HEK293 (cell line): ENCODE results near the gene TM7SF2.
A peak's percentile ranks its signal among the peaks of the same experiment; 100 is the strongest.

Experiments used
- GLI4 ChIP-seq: fragments of 450-650 bp; formaldehyde crosslinking; IDR thresholded peaks from 2 replicates; pipeline ENCODE4 v1.5.1; 2016; ENCODE audit warnings: missing biosample characterization, missing genetic modification characterization
- GLIS1 ChIP-seq: fragments of 450-650 bp; formaldehyde crosslinking; IDR thresholded peaks from 2 replicates; pipeline ENCODE4 v1.5.1; 2016; ENCODE audit warnings: missing biosample characterization, missing genetic modification characterization
- IKZF3 ChIP-seq: fragments of 450-650 bp; IDR thresholded peaks from 2 replicates; pipeline ENCODE4 v1.5.0; 2018; ENCODE audit warnings: missing biosample characterization, mild to moderate bottlenecking, missing genetic modification characterization, moderate library complexity
- KLF10 ChIP-seq: fragments of 450-650 bp; IDR thresholded peaks from 2 replicates; pipeline ENCODE4 v1.5.1; 2018; ENCODE audit warnings: missing biosample characterization, mild to moderate bottlenecking, missing genetic modification characterization
- KLF17 ChIP-seq: fragments of 450-650 bp; formaldehyde crosslinking; IDR thresholded peaks from 2 replicates; pipeline ENCODE4 v1.5.1; 2016; ENCODE audit warnings: missing biosample characterization, missing genetic modification characterization
- OVOL3 ChIP-seq: fragments of 450-650 bp; formaldehyde crosslinking; IDR thresholded peaks from 2 replicates; pipeline ENCODE4 v1.5.1; 2016; ENCODE audit warnings: missing biosample characterization, missing genetic modification characterization
- PRDM1 ChIP-seq: fragments of 450-650 bp; formaldehyde crosslinking; IDR thresholded peaks from 2 replicates; pipeline ENCODE4; 2016; ENCODE audit warnings: missing biosample characterization, missing genetic modification characterization
- SP2 ChIP-seq: fragments of 450-650 bp; formaldehyde crosslinking; IDR thresholded peaks from 2 replicates; pipeline ENCODE4 v1.5.1; 2016; ENCODE audit warnings: missing biosample characterization, missing genetic modification characterization
- TRIM28 ChIP-seq: IDR thresholded peaks from 2 replicates; pipeline ENCODE4 v1.6.1; 2011; ENCODE audit warnings: low read length, control low read depth, borderline replicate concordance
- ZBTB17 ChIP-seq: fragments of 450-650 bp; formaldehyde crosslinking; IDR thresholded peaks from 2 replicates; pipeline ENCODE4 v1.5.1; 2016; ENCODE audit warnings: missing biosample characterization, missing genetic modification characterization
- ZBTB20 ChIP-seq: fragments of 450-650 bp; formaldehyde crosslinking; IDR thresholded peaks from 2 replicates; pipeline ENCODE4 v1.5.1; 2016; ENCODE audit warnings: missing biosample characterization, missing genetic modification characterization
- ZEB2 ChIP-seq: fragments of 450-650 bp; formaldehyde crosslinking; IDR thresholded peaks from 2 replicates; pipeline ENCODE4 v1.5.1; 2016; ENCODE audit warnings: missing biosample characterization, missing genetic modification characterization
- ZFHX2 ChIP-seq: fragments of 450-650 bp; formaldehyde crosslinking; conservative IDR thresholded peaks from 2 replicates; pipeline ENCODE4 v1.5.1; 2016; ENCODE audit warnings: missing biosample characterization, missing genetic modification characterization
- ZFP3 ChIP-seq: fragments of 450-650 bp; formaldehyde crosslinking; IDR thresholded peaks from 2 replicates; pipeline ENCODE4 v1.5.1; 2016; ENCODE audit warnings: low read depth, missing biosample characterization, missing genetic modification characterization
- ZNF23 ChIP-seq: fragments of 450-650 bp; formaldehyde crosslinking; IDR thresholded peaks from 2 replicates; pipeline ENCODE4 v1.5.1; 2016; ENCODE audit warnings: missing biosample characterization, missing genetic modification characterization, borderline replicate concordance
- ZNF26 ChIP-seq: fragments of 450-650 bp; formaldehyde crosslinking; IDR thresholded peaks from 2 replicates; pipeline ENCODE4 v1.5.1; 2016; ENCODE audit warnings: missing biosample characterization, missing genetic modification characterization
- ZNF335 ChIP-seq: fragments of 450-650 bp; formaldehyde crosslinking; conservative IDR thresholded peaks from 2 replicates; pipeline ENCODE4 v1.5.1; 2016; ENCODE audit warnings: missing biosample characterization, missing genetic modification characterization
- ZNF391 ChIP-seq: fragments of 450-650 bp; formaldehyde crosslinking; IDR thresholded peaks from 2 replicates; pipeline ENCODE4 v1.5.1; 2016; ENCODE audit warnings: low read depth, missing biosample characterization, missing genetic modification characterization, borderline replicate concordance
- ZNF518A ChIP-seq: fragments of 450-650 bp; formaldehyde crosslinking; conservative IDR thresholded peaks from 2 replicates; pipeline ENCODE4 v1.5.1; 2016; ENCODE audit warnings: low read depth, missing biosample characterization, missing genetic modification characterization
- ZNF555 ChIP-seq: fragments of 450-650 bp; formaldehyde crosslinking; conservative IDR thresholded peaks from 2 replicates; pipeline ENCODE4 v1.5.1; 2017; ENCODE audit warnings: missing biosample characterization, mild to moderate bottlenecking, missing genetic modification characterization, inconsistent platforms
- ZNF580 ChIP-seq: fragments of 450-650 bp; formaldehyde crosslinking; IDR thresholded peaks from 2 replicates; pipeline ENCODE4 v1.5.1; 2016; ENCODE audit warnings: missing biosample characterization, missing genetic modification characterization
- ZNF596 ChIP-seq: fragments of 450-650 bp; IDR thresholded peaks from 2 replicates; pipeline ENCODE4 v1.5.0; 2018; ENCODE audit warnings: missing biosample characterization, mild to moderate bottlenecking, missing genetic modification characterization, moderate library complexity
- ZNF624 ChIP-seq: fragments of 450-650 bp; formaldehyde crosslinking; IDR thresholded peaks from 2 replicates; pipeline ENCODE4 v1.5.1; 2017; ENCODE audit warnings: missing biosample characterization, missing genetic modification characterization

Gene TM7SF2

GRCh38 chr11:65134952-65135632, 23.4 kb downstream of the TM7SF2 start (continued):
- TF ChIP-seq ZNF518A (tag by site-specific recombination) (no peak), KLF17 (tag by site-specific recombination) (peak; percentile 15; the same call in 1 of the 2 replicates), GLI4 (tag by site-specific recombination) (no peak), ZBTB20 (tag by site-specific recombination) (peak; percentile 62; the same call in 1 of the 2 replicates), OVOL3 (tag by site-specific recombination) (no peak), IKZF3 (tag by site-specific recombination) (peak; percentile 89), ZNF26 (tag by site-specific recombination) (no peak), ZNF596 (tag by site-specific recombination) (no peak), SP2 (tag by site-specific recombination) (peak; percentile 90), ZNF391 (tag by site-specific recombination) (0 out of 2 replicates have a peak, but pooled peaks have one; percentile 34), ZEB2 (tag by site-specific recombination) (no peak), ZBTB17 (peak; percentile 18), ZFHX2 (peak; percentile 70), GLIS1 (tag by site-specific recombination) (peak; percentile 50), ZNF23 (no peak), ZNF580 (tag by site-specific recombination) (no peak), KLF10 (no peak), ZNF624 (tag by site-specific recombination) (no peak), TRIM28 (peak; percentile 80; the same call in 1 of the 2 replicates), PRDM1 (tag by site-specific recombination) (peak; percentile 80), ZNF555 (tag by site-specific recombination) (no peak), ZNF335 (tag by site-specific recombination) (peak; percentile 69), ZFP3 (tag by site-specific recombination) (no peak)
